SH-SY5Y (cell line): ENCODE results near the gene DGKQ.

Experiments used
- GATA2 ChIP-seq: IDR thresholded peaks from 2 replicates; pipeline ENCODE4 v1.6.1; 2011; ENCODE audit warnings: mild to moderate bottlenecking, low read depth, low read length
- GATA3 ChIP-seq: IDR thresholded peaks from 2 replicates; pipeline ENCODE4 v1.6.1; 2011; ENCODE audit warnings: low read depth, mild to moderate bottlenecking, low read length, moderate library complexity

Gene DGKQ

GRCh38 chr4:925771-926500 is 47.4 kb downstream of the DGKQ start:
- TF ChIP-seq GATA2, result no peak
- TF ChIP-seq GATA3, result no peak

- TF ChIP-seq GATA3, result no peak
- no peak for TF ChIP-seq GATA2
Observed at GRCh38 chr4:925171-925570, 48.2 kb downstream of the DGKQ start.

GRCh38 chr4:924107-925096 is 49.0 kb downstream of the DGKQ start:
- TF ChIP-seq GATA2 (no peak), GATA3 (no peak)

- TF ChIP-seq GATA2 (no peak), GATA3 (no peak)
Observed at GRCh38 chr4:921830-922331, 51.5 kb downstream of the DGKQ start.

GRCh38 chr4:917992-918391 is 55.4 kb downstream of the DGKQ start:
- TF ChIP-seq GATA2, result no peak
- TF ChIP-seq GATA3, result no peak

GRCh38 chr4:917466-917865 is 55.9 kb downstream of the DGKQ start:
- no peak for TF ChIP-seq GATA2
- TF ChIP-seq GATA3, result no peak

- TF ChIP-seq GATA3, result no peak
- TF ChIP-seq GATA2, result no peak
Observed at GRCh38 chr4:915595-915994, 57.8 kb downstream of the DGKQ start.

GRCh38 chr4:915041-915474 is 58.3 kb downstream of the DGKQ start:
- TF ChIP-seq GATA2 (no peak), GATA3 (no peak)

- no peak for TF ChIP-seq GATA3
- no peak for TF ChIP-seq GATA2
Observed at GRCh38 chr4:914531-914930, 58.8 kb downstream of the DGKQ start.

GRCh38 chr4:913280-913618 is 60.1 kb downstream of the DGKQ start:
- TF ChIP-seq GATA3 (no peak), GATA2 (no peak)

GRCh38 chr4:912548-913279 is 60.7 kb downstream of the DGKQ start:
- TF ChIP-seq GATA2 (no peak), GATA3 (no peak)

- TF ChIP-seq GATA3, result no peak
Observed at GRCh38 chr4:911871-912490, 61.4 kb downstream of the DGKQ start.

- TF ChIP-seq GATA2 (no peak), GATA3 (no peak)
Observed at GRCh38 chr4:911221-911751, 62.1 kb downstream of the DGKQ start.

GRCh38 chr4:910366-911091 is 62.8 kb downstream of the DGKQ start:
- TF ChIP-seq GATA2 (no peak), GATA3 (no peak)
